DND-41 (cell line): ENCODE data around the gene AFF1.

Experiments
- CTCF ChIP-seq: IDR thresholded peaks from 2 replicates; pipeline ENCODE4 v1.5.1; 2012; ENCODE audit warnings: borderline replicate concordance, low read length, moderate library complexity, mild to moderate bottlenecking; ENCODE audit not compliant: poor library complexity, severe bottlenecking; ENCODE audit errors: extremely low read depth
- EZH2 ChIP-seq: IDR thresholded peaks from 3 replicates; pipeline ENCODE4 v1.6.1; 2012; ENCODE audit warnings: borderline replicate concordance, low read depth, mild to moderate bottlenecking, moderate library complexity, low read length, inconsistent platforms; ENCODE audit not compliant: severe bottlenecking

- TF ChIP-seq EZH2 (no peak), CTCF (no peak)
Measured at GRCh38 chr4:87105101-87105845, 170.5 kb downstream of the AFF1 start.
